Stimulated activated CD4-positive, alpha-beta T cell treated with anti-CD3 and anti-CD28 coated beads, Interleukin-2, amount 100 ng/mL, for 24 hours (primary cell): ENCODE data around the gene SZT2.
A peak's percentile ranks its signal among the peaks of the same experiment; 100 is the strongest.

Experiments used
- DNase-seq, 2 donors: peaks; one replicate each; pipeline ENCODE4 v3.0.0-alpha.2; 2020

Gene SZT2

GRCh38 chr1:43389326-43390313 lies at the start of gene SZT2, which contains the start of gene MED8:
TSS of gene SZT2 (plus strand) at chr1:43389899. CDS start at chr1:43389969, 70 bp downstream.
TSS of gene MED8 (minus strand) at chr1:43389800. CDS start at chr1:43389764, 36 bp downstream.
- DNase-seq, result peak; percentile 94

DNA sequence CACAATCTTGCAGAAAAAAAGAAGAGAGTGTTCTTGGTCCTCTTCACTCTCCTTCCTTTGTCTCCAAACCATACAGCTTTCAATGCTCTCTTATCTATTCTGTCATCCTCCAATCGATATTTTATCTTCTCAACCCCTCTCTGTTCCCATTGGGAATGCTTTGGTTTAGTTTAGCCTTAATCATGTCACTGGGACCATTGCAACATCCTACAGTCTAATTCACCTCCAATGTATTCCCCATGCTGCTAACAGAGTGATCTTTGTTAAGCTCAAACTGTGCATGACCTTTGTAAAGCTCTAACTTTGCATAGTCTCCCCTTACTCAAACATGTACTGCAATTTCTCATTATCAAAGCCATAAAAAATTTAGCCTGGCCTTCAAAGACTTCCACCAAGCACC lies 49.1 kb upstream of the SZT2 start:
- DNase-seq, result no peak

GRCh38 chr1:43344267-43344850 lies 45.3 kb upstream of the SZT2 start:
- DNase-seq, result no peak

- no peak for DNase-seq
These were observed 44.6 kb upstream of the SZT2 start for GRCh38 chr1:43345120-43345519.

- no peak for DNase-seq
These were observed 43.1 kb upstream of the SZT2 start for GRCh38 chr1:43346636-43347035.

- DNase-seq, result no peak
These were observed 41.3 kb upstream of the SZT2 start for GRCh38 chr1:43348343-43348808.

DNA sequence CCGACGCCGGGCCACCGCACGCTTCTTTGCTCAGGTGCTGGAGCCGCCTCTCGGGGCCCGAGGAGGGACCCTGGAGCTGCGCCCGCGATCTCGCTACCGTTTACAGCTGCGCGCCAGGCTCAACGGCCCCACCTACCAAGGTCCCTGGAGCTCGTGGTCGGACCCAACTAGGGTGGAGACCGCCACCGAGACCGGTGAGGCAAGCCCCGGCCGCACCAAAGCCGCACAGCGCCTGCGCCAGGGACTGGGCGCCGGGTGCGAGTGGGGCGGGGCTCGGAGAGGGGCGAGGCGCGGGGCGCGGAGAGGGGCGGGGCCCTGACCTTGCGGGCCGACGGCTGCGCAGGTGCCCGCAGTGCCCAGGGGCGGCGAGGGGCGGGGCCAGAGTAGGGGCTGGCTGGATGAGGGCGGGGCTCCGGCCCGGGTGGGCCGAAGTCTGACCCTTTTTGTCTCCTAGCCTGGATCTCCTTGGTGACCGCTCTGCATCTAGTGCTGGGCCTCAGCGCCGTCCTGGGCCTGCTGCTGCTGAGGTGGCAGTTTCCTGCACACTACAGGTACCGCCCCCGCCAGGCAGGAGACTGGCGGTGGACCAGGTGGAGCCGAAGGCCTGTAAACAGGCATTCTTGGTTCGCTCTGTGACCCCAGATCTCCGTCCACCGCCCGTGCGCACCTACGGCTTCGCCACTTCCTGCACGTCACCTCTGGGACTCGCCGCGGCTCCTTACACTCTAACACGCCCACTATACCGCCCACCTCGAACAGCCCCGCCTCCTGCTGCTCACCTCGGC lies 40.7 kb upstream of the SZT2 start:
- peak; percentile 45 to 55 for DNase-seq

GRCh38 chr1:43349594-43350306 lies 39.9 kb upstream of the SZT2 start:
- DNase-seq, result no peak

DNA sequence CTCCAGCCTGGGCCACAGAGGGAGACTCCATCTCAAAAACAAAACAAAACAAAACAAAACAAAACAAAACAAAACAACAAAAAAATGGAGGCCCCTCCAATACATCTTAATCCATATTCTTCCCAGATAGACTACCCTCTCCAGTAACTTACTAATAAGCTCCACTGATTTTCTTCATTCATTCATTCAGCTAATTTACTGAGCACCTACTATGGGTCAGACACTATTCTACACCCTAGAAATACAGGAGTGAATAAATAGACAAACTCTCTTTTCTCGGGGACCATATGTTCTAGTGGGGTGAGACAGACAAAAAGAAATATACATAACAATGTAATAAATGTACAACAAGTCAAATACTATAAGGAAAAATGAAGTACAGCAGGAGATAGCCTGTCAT lies 38.7 kb upstream of the SZT2 start:
- DNase-seq, result no peak

DNA sequence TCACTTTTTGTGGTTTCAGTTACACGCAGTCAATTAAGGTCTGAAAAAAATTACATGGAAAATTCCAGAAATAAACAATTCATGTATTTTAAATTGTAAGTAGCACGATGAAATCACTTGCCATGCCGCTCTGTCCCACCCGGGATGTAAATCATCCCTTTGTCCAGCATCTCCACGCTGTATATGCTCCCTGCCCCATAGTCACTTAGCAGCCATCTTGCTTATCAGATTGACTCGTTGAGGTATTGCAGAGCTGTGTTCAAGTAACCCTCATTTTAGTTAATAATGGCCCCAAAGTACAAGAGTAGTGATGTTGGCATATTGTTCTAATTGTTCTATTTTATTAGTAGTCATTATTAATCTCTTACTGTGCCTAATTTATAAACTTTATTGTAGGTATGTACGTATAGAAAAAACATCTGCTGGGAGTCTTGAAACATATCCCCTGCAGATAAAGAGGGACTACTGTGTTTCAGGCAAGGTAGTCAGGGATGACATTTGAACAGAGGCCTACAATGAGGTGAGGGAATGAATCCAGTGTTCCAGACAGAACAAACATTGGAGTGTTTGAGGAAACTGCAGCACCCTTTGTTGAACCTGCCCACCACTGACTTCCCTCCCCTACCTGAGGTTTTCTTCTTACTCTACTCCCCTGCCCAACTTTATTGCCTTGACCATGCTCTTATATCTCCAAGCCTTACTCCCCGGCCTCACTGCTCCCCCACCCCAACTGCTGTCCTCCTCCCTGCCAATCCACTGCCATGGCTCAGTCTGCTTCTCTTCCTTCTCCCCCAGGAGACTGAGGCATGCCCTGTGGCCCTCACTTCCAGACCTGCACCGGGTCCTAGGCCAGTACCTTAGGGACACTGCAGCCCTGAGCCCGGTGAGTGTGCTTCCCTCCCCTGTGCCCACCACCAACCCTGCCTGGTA lies 38.0 kb upstream of the SZT2 start:
- no peak for DNase-seq

DNA sequence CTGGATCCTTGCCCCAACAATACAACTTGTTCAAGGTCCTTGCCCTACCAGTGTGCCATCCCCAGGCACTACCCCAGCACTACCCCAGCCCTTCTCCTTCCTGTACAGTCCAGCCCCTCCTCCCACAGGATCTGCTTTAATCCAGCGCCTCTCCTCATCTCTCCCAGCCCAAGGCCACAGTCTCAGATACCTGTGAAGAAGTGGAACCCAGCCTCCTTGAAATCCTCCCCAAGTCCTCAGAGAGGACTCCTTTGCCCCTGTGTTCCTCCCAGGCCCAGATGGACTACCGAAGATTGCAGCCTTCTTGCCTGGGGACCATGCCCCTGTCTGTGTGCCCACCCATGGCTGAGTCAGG lies 37.4 kb upstream of the SZT2 start:
- no peak for DNase-seq

DNA sequence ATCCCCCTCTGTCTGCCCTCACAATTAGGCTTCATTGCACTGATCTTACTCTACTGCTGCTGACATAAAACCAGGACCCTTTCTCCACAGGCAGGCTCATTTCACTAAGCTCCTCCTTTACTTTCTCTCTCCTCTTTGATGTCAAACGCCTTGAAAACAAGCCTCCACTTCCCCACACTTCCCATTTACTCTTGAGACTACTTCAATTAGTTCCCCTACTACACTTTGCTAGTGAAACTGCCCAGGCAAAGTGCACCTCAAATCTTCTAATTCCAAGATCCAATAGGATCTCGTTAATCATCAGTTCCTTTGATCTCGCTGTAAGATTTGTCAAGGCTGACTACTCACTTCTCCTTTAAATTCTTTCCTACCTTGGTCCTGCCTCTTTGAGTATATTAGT lies 36.8 kb upstream of the SZT2 start:
- no peak for DNase-seq

DNA sequence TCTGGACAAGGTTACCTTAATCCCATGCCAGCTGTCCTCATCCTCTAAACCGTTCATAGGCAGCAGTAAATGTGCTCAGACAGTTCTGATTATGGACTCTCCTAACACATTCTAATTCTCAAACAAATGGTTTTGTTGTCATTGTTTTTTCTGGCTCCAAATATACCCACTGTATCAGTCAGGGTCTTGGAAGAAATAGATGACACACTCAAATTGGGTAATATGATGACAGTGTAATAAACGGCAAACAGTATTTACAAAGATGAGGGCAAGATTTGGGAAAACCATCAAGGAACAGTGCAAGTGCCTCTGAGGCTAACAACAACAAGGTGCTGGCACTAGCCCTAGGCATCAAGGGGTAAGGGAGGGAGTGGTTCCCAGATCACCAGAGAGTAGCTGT lies 35.2 kb upstream of the SZT2 start:
- DNase-seq, result no peak

- no peak for DNase-seq
These were observed 34.8 kb upstream of the SZT2 start for GRCh38 chr1:43354936-43355335.

DNA sequence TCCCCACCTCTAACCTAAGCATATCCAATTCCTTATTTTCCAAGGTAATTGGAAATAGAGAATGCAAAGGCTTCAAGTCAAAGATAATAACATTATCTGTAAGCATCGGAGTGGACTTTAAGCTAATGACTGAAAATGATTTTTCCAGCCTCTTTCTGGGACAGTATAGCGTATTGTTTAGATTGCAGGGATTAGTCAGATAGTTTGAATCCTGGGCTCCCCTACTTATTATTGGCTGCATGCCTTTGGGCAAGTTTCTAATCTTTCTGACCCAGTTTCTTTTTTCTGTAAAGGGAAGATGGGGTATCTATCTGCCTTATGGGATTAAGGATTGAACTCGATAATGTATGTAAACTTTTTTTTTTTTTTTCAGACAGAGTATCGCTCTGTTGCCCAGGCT lies 32.4 kb upstream of the SZT2 start:
- DNase-seq, result no peak

GRCh38 chr1:43358121-43358745 lies 31.5 kb upstream of the SZT2 start:
- no peak for DNase-seq

DNA sequence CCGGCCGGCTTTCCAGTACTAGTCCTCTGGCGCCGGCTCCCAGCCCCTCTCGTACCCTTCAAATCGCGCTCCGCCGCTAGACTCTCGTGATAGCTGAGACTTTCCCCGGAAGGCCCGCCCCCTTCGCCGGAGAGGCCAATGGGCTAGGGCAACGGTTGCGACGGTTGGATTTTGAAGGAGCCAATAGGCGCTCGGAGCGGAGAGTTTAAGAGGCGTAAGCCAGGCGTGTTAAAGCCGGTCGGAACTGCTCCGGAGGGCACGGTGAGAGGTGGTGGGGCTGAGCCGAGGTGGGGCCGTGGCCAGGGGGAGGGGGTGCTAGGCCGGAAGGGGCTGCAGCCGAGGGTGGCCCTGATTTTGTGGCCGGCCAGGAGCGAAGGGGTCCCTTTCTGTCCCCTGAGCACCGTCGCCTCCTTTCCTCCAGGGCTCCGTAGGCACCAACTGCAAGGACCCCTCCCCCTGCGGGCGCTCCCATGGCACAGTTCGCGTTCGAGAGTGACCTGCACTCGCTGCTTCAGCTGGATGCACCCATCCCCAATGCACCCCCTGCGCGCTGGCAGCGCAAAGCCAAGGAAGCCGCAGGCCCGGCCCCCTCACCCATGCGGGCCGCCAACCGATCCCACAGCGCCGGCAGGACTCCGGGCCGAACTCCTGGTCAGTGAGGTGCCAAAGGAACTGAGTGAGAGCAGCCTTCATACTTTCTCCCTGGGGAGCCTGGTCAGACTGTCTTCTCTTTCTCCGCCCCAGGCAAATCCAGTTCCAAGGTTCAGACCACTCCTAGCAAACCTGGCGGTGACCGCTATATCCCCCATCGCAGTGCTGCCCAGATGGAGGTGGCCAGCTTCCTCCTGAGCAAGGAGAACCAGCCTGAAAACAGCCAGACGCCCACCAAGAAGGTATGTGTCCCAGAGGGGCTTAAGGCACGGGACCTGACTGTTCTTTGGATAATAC lies 30.7 kb upstream of the SZT2 start, which contains the start of gene CDC20:
Gene CDC20, plus strand, starts transcription at position 236 of the 948 bp plus-strand sequence. Its CDS starts 235 bp downstream, at position 471.
- peak; percentile 99 for DNase-seq

- no peak for DNase-seq
These were observed 30.0 kb upstream of the SZT2 start for GRCh38 chr1:43359696-43360095.

DNA sequence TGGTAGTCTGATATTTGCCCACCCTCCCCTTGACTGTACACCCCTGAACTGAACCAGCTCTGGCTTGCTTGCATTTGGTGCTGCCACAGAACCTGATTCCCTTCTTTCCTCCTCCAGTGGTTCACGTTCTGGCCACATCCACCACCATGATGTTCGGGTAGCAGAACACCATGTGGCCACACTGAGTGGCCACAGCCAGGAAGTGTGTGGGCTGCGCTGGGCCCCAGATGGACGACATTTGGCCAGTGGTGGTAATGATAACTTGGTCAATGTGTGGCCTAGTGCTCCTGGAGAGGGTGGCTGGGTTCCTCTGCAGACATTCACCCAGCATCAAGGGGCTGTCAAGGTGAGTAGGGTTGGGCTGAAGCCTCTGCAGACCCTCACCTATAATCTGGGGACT lies 29.1 kb upstream of the SZT2 start:
- no peak for DNase-seq
